NCI-H526 (cell line): ENCODE results near the gene HDAC8.
"Not testable (repeated sequence)": the region's sequence is repeated elsewhere in the genome, so short reads cannot be mapped to it uniquely, and the experiment has no call there.

Source experiments
- DNase-seq, 2 experiments: peaks; one replicate each; lab custom pipeline; 2025; lab: John Stamatoyannopoulos, UW

HDAC8 gene

GRCh38 chrX:72461288-72461687 is 111.4 kb downstream of the HDAC8 start:
- DNase-seq, result no peak

DNA sequence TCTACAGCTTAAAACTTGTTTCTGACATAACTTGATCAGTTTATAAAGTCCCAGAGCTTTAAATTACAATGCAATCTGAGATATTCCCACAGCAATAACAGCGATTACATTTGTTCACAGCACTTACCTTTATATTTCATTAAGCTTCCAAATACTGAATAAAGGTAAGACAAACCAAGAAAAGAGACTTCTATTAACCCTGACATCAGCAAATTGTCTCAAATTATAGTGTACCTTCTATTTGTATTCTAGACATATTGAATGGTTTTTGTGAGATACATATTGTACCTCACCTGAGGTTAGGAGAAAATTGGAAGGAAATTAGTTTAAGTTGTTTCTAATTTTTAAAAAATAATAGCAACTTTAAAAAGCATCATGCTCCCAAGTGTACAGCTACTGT is 111.9 kb downstream of the HDAC8 start:
- no peak for DNase-seq

DNA sequence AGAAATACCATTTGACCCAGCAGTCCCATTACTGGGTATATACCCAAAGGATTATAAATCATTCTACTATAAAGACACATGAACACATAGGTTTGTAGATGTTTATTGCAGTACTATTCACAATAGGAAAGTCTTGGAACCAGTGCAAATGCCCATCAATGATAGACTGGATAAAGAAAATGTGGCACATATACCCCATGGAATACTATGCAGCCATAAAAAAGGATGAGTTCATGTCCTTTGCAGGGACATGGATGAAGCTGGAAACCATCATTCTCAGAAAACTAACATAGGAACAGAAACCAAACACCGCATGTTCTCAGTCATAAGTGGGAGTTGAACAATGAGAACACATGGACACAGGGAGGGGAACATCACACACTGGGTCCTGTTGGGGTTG is 123.6 kb downstream of the HDAC8 start:
- not testable (repeated sequence) for DNase-seq

- DNase-seq, result not testable (repeated sequence)
Observed at GRCh38 chrX:72440764-72441163, 131.9 kb downstream of the HDAC8 start.

DNA sequence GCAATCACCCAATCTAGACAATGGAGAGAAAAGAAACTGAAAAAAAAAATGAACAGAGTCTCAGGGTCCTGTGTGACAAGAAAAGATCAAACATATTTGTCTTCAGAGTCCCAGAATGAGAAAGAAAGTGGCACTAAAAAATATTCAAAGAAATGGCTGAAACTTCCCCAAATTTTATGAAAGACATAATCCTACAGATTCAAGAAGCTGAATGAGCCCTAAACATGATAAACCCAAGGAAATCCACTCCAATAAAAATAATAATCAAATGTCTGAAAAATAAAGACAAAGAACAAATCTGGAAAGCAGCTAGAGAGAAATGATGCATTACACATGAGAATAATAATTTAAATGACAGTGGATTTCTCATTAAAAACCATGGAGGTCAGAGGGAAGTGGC is 136.6 kb downstream of the HDAC8 start:
- DNase-seq, result no peak

GRCh38 chrX:72430405-72430968 is 142.2 kb downstream of the HDAC8 start:
- no peak for DNase-seq

DNA sequence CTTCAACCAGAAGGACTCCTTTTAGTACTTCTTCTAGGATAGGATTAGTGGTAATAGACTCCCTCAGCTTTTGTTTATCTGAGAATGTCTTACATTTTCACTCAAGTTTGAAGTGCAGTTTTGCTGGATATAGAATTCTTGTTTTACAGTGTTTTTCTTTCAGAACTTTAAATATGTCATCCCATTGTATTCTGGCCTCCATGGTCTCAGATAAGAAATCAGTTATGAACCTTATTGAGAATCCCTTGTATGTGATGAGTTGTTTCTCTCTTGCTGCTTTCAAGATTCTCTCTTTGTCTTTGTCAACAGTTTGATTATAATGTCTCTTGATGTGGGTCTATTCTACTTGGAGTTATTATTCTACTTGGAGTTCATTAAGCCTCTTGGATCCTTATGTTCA is 150.8 kb downstream of the HDAC8 start:
- DNase-seq, result no peak

DNA sequence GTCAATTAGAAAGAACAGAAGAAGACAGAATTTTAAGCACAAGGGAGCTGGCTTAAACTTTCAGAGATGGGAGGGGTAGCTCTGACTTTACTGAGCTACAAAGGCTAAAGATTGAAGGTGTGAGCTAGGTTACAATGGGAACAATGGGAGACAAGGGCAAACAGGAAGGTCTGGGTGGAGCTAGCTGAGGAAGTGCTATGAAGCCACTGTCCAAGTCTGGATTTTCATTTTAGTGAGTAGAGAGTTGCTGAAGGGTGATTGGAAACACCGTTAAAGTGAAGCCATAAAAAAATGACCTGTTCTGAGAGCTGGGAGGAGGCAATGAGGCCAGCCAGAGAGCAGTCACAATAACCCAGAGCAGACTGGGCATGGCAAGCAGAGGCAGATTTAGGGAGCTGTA is 162.7 kb downstream of the HDAC8 start:
- DNase-seq, result no peak

DNA sequence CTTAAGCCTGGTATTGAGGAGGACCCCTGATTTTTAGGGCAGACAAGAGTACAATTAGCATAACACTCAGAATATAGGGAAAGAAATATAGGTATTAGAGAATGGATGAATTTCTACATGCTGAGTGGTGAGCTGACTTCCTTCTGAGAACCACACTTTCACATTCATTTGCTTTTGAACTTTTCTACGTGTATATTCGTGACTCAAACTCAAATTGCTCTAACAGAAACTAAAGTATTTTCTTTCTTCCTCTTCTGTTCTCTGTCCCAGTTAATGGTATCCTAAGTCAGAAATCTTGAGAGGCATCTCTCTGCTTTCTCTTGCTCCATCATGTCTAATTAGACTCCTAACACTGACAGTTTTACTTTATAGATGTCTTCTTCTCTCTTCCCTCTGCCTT is 163.8 kb downstream of the HDAC8 start:
- no peak for DNase-seq

DNA sequence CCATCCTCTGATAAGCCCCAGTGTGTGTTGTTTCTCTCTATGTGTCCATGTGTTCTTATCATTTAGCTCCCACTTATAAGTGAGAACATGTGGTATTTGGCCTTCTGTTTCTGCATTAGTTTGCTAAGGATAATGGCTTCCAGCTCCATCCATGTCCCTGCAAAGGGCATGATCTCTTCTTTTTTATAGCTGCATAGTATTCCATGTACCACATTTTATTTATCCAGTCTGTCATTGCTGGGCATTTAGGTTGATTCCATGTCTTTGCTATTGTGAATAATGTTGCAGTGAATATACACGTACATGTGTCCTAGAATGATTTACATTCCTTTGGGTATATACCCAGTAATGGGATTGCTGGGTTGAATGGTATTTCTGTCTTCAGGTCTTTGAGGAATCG is 167.5 kb downstream of the HDAC8 start:
- not testable (repeated sequence) for DNase-seq

DNA sequence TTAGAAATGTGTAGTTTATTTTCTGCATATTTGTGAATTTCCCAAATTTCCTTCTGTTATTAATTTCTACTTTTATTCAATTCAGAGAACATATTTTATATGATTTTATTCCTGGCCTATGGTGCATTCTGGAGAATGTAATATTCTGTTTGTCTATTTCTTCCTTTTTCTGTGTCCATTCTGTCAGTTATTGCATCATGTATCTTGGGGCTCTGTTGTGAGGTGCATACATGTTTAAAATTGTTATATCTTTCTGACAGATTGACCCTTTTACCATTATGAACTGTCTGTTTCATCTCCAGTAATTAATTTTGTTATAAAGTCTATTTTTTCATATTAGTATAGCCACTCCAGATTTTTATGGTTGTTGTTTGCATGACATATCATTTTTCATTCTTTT is 170.0 kb downstream of the HDAC8 start:
- DNase-seq, result no peak

DNA sequence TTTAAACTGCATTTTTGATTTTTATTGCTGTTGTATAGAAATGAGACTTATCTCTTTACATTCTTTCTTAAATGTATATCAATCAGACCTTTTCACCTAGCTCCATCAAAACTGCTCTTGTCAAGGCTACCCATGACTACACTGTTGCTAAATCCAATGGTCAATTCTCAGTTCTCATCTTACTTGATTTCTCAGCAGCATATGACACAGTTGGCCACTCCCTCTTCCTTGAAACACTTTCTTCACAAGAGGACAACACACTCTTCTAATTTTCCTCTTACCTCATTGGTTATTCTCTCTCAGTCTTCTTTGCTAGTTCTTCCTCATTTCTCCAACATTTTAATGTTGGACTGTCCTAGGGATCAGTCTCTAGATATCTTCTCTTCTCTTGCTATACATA is 172.8 kb downstream of the HDAC8 start:
- no peak for DNase-seq

DNA sequence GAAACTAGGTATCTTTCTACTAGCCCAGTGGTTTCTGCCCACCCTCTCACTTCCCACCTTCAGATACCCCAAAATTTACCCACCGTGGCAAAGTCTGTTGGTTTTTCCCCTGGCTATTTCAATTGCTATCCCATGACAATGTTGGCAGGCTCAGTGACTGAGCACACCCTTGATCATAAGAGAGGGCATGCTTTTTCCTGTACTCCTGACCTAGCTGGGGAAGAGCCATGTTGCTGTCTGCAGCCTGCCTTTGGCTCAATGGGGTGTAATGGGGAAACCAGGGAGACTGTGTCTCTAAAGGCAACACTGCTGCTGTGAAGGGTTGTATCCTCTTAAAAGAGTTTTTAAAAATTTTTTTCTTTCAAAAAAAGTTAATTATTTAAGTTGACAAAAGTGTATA is 176.5 kb downstream of the HDAC8 start:
- DNase-seq, result no peak

- no peak for DNase-seq
Observed at GRCh38 chrX:72395237-72395636, 177.4 kb downstream of the HDAC8 start.

GRCh38 chrX:72394518-72395170 is 178.0 kb downstream of the HDAC8 start:
- no peak for DNase-seq

- DNase-seq, result no peak
Observed at GRCh38 chrX:72393836-72394517, 178.7 kb downstream of the HDAC8 start.

DNA sequence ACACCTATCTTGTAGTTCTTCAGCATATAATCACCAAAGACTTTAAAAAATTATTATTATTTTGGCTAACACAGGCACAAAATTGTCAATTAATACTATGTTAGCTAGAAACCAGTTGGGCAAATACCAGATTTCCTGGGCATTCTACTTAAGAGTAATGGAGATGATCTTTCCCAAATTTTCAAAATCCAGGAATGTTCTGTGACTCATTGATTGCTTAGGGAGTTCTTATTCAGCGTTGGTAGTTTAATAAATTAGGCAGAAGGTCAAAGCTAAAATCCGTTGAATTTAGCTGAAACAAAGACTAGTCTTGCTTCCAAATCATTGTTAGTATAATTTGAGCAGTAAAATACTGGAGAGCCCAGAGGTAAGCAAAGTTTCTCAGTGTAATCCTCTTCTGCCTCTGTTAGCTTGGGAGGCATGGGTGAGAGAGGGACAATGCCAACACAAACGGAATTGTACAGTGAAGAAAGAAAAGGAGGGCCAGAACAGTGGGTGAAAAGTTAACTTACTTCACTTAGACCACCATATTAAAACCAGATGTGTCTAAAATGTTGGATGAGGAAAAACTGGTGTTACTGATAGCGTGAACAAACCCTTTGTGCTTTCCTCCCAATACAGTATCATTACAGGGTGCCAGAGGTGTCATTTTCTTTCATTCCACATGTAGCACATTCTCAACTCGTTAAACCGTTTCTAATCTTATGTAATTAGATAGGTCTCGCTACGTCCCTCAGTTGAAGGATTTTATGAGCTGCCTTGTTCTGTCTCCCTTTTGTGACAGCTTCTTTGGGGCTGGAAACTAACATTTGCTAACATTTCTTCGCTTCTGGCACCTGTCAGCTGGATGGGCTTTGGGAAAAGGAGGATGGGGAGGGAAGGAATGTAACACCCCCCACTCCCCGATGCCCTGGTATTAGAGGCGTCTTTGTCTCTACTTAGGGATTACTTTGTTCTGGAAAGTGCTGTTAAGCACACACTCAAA is 179.5 kb downstream of the HDAC8 start:
- DNase-seq, result no peak

GRCh38 chrX:72392042-72392441 is 180.6 kb downstream of the HDAC8 start:
- no peak for DNase-seq

GRCh38 chrX:72387247-72387646 is 185.4 kb downstream of the HDAC8 start:
- no peak for DNase-seq

GRCh38 chrX:72382202-72382595 is 190.4 kb downstream of the HDAC8 start:
- no peak for DNase-seq

- no peak for DNase-seq
Observed at GRCh38 chrX:72381439-72382201, 191.0 kb downstream of the HDAC8 start.

- no peak for DNase-seq
Observed at GRCh38 chrX:72376124-72376523, 196.5 kb downstream of the HDAC8 start.
